ENCODE results near the gene CLCN4.

Gene CLCN4

DNA sequence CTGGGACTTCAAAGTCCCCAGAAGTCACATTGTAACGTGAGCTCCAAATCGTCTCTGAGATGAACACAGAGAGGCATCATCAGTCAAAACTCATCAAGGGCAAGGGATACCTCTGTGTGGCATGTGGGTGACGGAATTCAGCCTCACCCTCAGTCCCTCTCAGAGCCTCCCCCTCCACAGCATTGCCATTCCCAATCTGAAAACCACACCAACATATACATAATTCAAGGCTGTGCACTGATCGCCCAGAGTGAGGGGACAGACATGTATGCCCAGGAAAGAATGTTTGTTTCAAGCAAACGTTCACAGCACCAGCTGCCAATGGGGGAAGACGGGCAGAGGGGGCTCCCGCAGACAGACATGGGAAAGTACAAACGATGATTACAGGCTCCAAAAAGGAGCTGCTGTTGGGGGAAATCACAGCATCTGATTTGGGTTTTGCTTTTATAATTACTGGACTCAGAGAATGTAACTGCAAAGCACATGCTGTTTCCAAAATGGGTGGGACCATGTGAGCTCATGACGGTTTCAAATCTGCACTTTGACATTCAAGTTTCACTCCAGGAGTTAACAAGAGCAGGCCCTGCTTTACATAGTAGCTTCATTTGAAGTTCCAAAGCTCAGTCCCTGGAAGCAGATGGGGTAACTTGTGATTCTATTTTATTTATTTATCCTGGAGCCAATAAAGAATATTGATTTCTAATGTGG lies 88.3 kb downstream of the CLCN4 start:
- DNase-seq (ENCODE audit: low spot score) = no peak

DNA sequence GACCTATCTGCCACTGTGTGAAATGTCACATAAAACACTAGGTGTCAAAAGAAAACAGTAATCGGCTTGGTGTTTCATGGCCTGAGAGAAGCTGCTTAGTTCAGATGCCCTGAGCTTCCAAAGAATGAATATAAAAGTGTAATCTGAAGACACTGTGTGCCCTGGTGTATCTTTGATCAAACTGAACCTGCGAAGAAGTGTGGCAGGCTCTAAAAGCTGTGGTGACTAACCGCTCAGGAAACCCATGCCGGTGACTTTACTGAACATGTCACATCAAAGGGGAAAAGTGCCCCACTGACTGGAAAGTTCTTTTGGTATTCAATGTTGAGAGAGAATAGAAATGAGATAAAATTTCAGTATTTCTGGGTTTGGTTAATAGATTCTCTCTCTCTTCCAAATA lies 89.1 kb downstream of the CLCN4 start:
- DNase-seq (ENCODE audit: low spot score) = no peak

DNA sequence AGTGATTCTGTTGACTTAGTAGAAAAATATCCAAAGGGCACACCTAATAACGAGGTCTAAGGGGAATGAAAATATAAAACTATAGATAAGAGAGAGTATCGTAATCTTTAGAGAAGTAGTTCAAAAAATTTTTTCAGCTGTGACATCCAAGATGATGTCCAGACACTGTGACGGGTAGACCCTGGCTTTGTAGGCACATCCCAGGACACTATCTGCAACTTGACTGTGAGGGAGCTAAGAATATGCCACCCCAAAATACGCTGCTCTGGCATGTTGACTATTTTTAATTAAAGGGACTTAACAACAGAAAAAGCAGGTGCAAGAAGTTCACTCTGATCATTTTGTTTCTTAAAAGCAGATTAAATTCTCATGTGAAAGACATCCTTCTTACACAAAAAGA lies 89.5 kb downstream of the CLCN4 start:
- DNase-seq (ENCODE audit: low spot score) = no peak

DNA sequence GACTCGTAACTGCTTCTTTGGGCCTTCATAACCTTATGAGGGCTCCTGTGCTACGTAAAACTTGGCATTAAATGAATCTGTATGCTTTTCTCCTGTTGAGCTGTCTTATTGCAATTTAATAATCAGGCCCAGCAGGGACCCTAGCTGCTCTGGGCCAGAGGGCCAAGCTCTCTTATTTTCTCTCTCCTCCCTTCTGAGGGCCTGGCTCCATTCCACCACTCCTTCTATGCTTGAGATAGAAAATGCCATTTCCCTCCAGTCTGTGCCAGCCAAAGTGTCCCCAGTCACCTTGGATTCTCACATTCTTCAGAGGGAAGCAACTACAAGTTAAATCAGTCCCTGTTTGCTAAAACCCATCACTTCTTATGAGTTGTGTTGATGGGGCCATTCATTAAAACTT lies 90.1 kb downstream of the CLCN4 start:
- no peak for DNase-seq (ENCODE audit: low spot score)

DNA sequence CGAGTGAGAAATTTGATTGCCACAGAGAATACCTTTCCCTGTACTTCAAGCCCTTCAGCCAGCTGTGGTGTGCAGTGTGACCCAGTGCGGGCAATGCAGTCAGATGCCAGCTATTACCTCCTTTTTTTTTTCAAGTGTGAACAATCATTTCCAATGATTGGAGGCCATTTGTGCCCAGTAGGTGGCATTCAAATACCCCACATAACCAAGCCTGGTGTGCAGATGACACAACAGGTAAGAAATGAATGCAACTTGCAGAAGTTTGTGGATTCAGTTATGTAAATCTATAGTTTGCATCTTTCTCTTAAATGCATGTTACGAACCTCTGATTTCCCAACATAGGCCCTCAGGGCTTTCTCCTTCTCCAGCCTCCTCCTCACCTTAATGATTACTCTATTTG lies 98.0 kb downstream of the CLCN4 start:
- DNase-seq (ENCODE audit: low spot score) = no peak

DNA sequence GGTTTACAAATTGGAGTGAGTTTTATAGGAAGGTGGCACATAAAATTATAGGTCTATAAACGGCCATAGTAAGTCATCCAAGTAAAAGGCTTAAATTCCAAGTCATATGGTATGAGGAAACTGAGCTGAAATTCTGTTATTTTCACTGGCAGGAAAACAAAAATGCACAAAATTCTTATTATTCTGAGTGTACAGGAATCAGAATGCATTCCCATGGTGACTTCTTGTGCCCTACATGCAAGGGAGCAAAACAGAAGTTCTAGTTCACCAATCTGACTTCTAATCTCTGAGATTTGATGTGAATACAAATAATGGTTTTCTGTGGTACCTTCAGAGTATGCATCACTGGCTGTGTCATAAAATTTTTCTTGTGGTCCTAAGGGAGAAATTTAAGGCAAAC lies 102.9 kb downstream of the CLCN4 start:
- DNase-seq (ENCODE audit: low spot score) = no peak

DNA sequence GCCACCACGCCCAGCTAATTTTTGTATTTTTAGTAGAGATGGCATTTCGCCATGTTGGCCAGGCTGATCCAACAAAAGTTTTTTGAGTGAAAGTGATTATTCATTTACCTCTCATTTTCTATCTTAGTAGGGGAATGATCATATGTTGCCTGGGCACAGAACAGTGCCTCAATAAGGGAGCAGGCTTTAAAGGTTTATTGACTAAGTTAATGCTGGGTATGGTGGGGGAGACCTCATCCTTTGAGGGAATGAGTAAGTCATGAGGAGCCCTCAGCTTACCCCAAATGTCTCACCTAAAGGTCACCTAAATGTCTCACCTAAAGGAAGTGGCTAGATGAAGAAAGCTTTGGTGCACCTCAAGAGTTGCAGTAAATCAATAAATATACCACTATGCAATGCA lies 109.0 kb downstream of the CLCN4 start:
- no peak for DNase-seq (ENCODE audit: low spot score)

DNA sequence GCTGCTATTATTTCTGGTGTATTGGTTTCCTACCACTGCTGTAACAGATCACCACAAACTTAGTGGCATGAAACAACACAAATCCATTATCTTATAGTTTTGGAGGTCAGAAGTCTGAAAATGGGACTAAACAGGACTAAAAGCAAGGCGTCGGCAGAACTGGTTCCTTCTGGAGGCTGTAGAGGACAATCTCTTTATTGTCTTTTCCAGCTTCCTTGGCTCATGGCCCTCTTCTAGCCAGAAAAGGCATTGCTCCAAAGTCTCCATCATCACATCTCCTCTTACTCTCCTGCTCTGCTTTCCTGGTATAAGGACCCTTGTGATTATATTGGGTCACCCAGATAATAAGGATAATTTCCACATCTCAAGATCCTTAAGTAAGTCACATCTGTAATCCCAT lies 121.9 kb downstream of the CLCN4 start:
- DNase-seq (ENCODE audit: low spot score) = no peak

DNA sequence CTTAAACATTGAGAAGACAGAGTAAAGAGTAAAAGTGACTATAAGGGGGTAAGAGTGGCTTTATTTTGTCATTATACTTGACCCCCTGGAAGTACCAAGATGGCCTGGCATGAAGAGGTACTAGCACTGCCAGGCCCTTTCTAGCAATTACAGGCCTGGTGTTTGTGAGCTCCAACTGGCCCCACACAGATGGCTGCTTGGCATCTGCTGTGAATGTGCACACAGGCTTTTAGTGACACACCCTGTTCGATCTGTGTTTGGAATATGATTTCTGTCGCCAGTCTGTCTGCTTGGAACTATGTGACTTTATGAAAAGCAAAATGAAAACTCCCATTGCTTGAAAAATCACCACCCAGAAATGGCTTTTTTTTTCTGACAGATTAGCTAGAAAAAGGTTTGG lies 123.3 kb downstream of the CLCN4 start:
- DNase-seq (ENCODE audit: low spot score) = no peak

DNA sequence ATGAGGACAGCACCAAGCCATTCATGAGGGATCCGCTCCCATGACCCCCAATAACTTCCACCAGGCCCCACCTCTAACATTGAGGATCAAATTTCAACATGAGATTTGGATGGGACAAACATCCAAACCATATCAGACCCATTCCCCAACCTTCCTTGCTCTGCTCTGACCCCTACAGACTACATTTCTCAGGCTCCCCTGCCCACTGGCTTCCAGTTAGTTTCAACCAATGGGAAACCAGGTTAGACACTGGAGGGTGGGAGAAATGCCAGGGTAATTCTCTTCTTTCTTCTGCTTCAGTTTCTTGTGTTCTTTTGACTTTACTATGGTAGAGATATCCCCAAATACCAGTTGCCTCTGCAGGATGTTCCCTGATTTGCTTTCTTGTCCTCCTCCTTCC lies 125.7 kb downstream of the CLCN4 start:
- peak; percentile 9 for DNase-seq (ENCODE audit: low spot score)

DNA sequence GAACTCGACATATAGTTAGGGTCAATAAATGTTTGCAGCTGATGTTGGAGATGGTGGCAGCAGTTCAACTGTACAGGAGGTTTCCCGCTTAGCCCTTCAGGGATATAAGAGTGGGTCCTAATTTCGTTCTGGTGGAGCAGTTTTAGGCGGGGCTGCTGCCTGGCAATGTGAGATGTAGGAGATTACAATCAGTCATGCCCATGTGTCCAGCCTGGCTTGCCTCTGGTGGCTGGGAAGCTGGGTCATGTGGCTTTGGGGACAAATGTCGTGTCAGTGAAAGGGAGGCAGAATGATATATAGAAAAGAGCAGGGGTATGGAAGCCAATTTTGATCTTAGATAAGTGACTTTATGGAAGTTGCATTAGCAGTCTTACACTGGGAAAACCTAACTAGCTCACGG lies 129.4 kb downstream of the CLCN4 start:
- no peak for DNase-seq (ENCODE audit: low spot score)

Data from iPS-NIHi11 (cell line).